ENCODE results near the gene UPF1.

UPF1 gene

GRCh38 chr19:18798384-18799352, 33.1 kb upstream of the UPF1 start:
- H3K9me2 ChIP-seq (replicated peaks; ENCODE audit: insufficient read depth, low read length), result no peaks in the 10 kb centered on the region
- H3K4me1 ChIP-seq (ENCODE audit: low read length), result no peaks in the 10 kb centered on the region
- no peak overlapping the region for H3K4me2 ChIP-seq (ENCODE audit: low read depth, low read length)
- no peak for DNase-seq
- no peaks in the 10 kb centered on the region for H3K79me2 ChIP-seq (ENCODE audit: low read length)
- no peak overlapping the region for H3K9ac ChIP-seq (ENCODE audit: low read length)
- H3K27ac ChIP-seq (ENCODE audit: low read length), result no peak overlapping the region
- H4K20me1 ChIP-seq (ENCODE audit: insufficient read depth, low read length), result no peaks in the 10 kb centered on the region
- no peaks in the 10 kb centered on the region for H3K36me3 ChIP-seq (replicated peaks; ENCODE audit: insufficient read depth, low read length)
- no peak overlapping the region for H2AFZ ChIP-seq (ENCODE audit: low read length)
- peaks cover 86% of the 10 kb centered on the region for H3K27me3 ChIP-seq (replicated peaks; ENCODE audit: insufficient read depth, low read length)
- no peaks in the 10 kb centered on the region for H3K9me3 ChIP-seq (replicated peaks; ENCODE audit: insufficient read depth, low read length)
- no peaks in the 10 kb centered on the region for H3F3A ChIP-seq (ENCODE audit: insufficient read depth, low read length)
- TF ChIP-seq EZH2phosphoT487 (IDR thresholded peaks at IDR 0.05; ENCODE audit: low read length) (no peak), EZH2 (optimal IDR thresholded peaks at IDR 0.05; ENCODE audit: low read depth, low read length) (no peak)
- no peak overlapping the region for H3K4me3 ChIP-seq (ENCODE audit: low read length)

- TF ChIP-seq CTCF (IDR thresholded peaks at IDR 0.05; ENCODE audit: low read length), result no peak
- no peak for TF ChIP-seq EZH2 (optimal IDR thresholded peaks at IDR 0.05; ENCODE audit: low read depth, low read length)
- no peak for TF ChIP-seq EZH2phosphoT487 (IDR thresholded peaks at IDR 0.05; ENCODE audit: low read length)
- Histone ChIP-seq H3K4me1 (ENCODE audit: low read length) (no peaks in the 10 kb centered on the region), H3K27me3 (replicated peaks; ENCODE audit: insufficient read depth, low read length) (peaks cover 89% of the 10 kb centered on the region)
Observed at GRCh38 chr19:18799389-18799970, 32.3 kb upstream of the UPF1 start.

GRCh38 chr19:18800079-18800478, 31.7 kb upstream of the UPF1 start:
- H3K4me1 ChIP-seq (ENCODE audit: low read length), result no peaks in the 10 kb centered on the region
- peaks cover 84% of the 10 kb centered on the region for H3K27me3 ChIP-seq (replicated peaks; ENCODE audit: insufficient read depth, low read length)

More at GRCh38 chr19:18799389-18799970, 32.3 kb upstream of the UPF1 start:
- Histone ChIP-seq H3K4me2 (ENCODE audit: low read depth, low read length) (no peak overlapping the region), H3F3A (ENCODE audit: insufficient read depth, low read length) (no peaks in the 10 kb centered on the region), H2AFZ (ENCODE audit: low read length) (no peak overlapping the region), H3K4me3 (ENCODE audit: low read length) (no peak overlapping the region), H3K9me2 (replicated peaks; ENCODE audit: insufficient read depth, low read length) (no peaks in the 10 kb centered on the region), H3K27ac (ENCODE audit: low read length) (no peak overlapping the region), H3K9ac (ENCODE audit: low read length) (no peak overlapping the region), H3K9me3 (replicated peaks; ENCODE audit: insufficient read depth, low read length) (no peaks in the 10 kb centered on the region), H3K36me3 (replicated peaks; ENCODE audit: insufficient read depth, low read length) (no peaks in the 10 kb centered on the region), H3K79me2 (ENCODE audit: low read length) (no peaks in the 10 kb centered on the region), H4K20me1 (ENCODE audit: insufficient read depth, low read length) (no peaks in the 10 kb centered on the region)
- DNase-seq, result no peak

More at GRCh38 chr19:18800079-18800478, 31.7 kb upstream of the UPF1 start:
- no peak for DNase-seq
- Histone ChIP-seq H3F3A (ENCODE audit: insufficient read depth, low read length) (no peaks in the 10 kb centered on the region), H3K27ac (ENCODE audit: low read length) (no peak overlapping the region), H3K9ac (ENCODE audit: low read length) (no peak overlapping the region), H3K4me3 (ENCODE audit: low read length) (no peak overlapping the region), H3K4me2 (ENCODE audit: low read depth, low read length) (no peak overlapping the region), H3K9me2 (replicated peaks; ENCODE audit: insufficient read depth, low read length) (no peaks in the 10 kb centered on the region), H3K9me3 (replicated peaks; ENCODE audit: insufficient read depth, low read length) (no peaks in the 10 kb centered on the region), H3K36me3 (replicated peaks; ENCODE audit: insufficient read depth, low read length) (no peaks in the 10 kb centered on the region), H2AFZ (ENCODE audit: low read length) (no peak overlapping the region), H3K79me2 (ENCODE audit: low read length) (no peaks in the 10 kb centered on the region), H4K20me1 (ENCODE audit: insufficient read depth, low read length) (no peaks in the 10 kb centered on the region)
- TF ChIP-seq EZH2 (optimal IDR thresholded peaks at IDR 0.05; ENCODE audit: low read depth, low read length), result no peak
- TF ChIP-seq EZH2phosphoT487 (IDR thresholded peaks at IDR 0.05; ENCODE audit: low read length), result no peak
- no peak for TF ChIP-seq CTCF (IDR thresholded peaks at IDR 0.05; ENCODE audit: low read length)
